Measurements from ENCODE around the gene EML6.

DNA sequence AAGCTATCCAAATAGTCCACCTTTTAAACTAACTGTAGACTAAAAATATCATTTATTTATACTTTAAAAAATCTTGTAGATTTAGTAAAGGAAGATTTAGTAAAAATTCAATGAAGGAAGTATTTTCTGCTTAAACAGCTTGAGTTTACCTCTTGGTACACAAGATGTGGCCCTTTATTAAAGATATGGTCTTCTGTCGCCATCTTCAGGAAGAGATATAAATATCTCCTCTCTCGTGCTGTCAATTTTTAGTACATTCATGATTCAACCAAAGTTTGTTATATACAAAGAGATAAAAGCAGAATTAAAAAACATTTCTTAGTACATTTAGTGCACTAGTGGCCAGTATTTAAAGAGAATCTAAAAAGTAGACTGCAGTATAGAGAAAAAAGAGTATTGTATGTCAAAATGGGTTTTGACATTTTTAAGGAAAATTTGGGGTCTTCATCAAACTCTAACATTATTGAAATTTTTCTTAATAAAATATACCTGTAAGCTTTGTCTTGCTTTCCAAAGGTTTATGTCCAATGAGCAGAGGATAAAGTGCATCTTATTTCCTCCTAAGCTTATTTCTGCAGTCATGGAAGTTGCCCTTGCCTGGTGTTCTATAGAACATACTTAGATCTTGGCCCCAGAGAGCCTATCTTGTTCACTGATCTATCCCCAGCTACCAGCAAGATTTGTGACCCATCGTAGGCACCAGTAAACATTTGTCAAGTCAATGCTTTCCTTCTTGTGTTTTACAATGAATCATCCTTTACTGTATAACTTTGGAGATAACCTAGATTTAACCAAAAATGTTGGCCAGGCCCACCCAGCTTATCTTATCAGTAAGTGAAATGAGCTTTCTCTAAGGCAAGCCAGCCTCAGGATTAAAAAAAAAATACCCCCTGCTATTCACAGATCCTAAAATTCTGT lies 18.5 kb upstream of the EML6 start:
- TF ChIP-seq CTCF (conservative IDR thresholded peaks at IDR 0.05; ENCODE audit: low read length), result peak; percentile 79
- no peak for TF ChIP-seq EZH2phosphoT487 (IDR thresholded peaks at IDR 0.05; ENCODE audit: borderline replicate concordance)
